Esophagus muscularis mucosa (tissue), 3 donors: ENCODE measurements around the gene WSB2.
"Not testable (repeated sequence)": the region's sequence is repeated elsewhere in the genome, so short reads cannot be mapped to it uniquely, and the experiment has no call there.

Experiments
- POLR2A ChIP-seq: fragments of 450-650 bp; IDR thresholded peaks from one replicate; pipeline ENCODE4 v1.6.1; 2017; ENCODE audit warnings: antibody characterized with exemption, moderate library complexity, mild to moderate bottlenecking, low read depth
- POLR2AphosphoS5 ChIP-seq, 2 donors: sonication (generic); formaldehyde crosslinking; IDR thresholded peaks; one replicate each; pipeline ENCODE4 v1.6.1; 2017; ENCODE audit warnings: antibody characterized with exemption in 2 of 2
- TF ChIP-seq, protein P1 (sequence below), 3 experiments: fragments of 200-600 bp in 2 of 3; fragments of 450-650 bp in 1 of 3; sonication (generic) in 2 of 3; IDR thresholded peaks; one replicate each; pipeline ENCODE4 v1.5.1; 2017 to 2019; ENCODE audit warnings: antibody characterized with exemption in 3 of 3, mild to moderate bottlenecking in 2 of 3, moderate library complexity in 1 of 3

DNA sequence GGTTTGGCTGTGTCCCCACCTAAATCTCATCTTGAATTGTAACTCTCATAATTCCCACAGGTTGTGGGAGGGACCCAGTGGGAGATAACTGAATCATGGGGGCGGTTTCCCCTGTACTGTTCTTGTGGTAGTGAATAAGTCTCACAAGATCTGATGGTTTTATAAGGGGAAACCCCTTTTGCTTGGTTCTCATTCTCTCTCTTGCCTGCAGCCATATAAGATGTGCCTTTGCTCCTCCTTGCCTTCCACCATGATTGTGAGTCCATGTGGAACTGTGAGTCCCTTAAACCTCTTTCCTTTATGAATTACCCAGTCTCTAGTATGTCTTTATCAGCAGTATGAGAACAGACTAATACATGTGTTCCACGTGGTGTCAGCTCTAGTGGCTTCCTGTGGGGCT lies 61.2 kb downstream of the WSB2 start:
- TF ChIP-seq, protein P1, sequence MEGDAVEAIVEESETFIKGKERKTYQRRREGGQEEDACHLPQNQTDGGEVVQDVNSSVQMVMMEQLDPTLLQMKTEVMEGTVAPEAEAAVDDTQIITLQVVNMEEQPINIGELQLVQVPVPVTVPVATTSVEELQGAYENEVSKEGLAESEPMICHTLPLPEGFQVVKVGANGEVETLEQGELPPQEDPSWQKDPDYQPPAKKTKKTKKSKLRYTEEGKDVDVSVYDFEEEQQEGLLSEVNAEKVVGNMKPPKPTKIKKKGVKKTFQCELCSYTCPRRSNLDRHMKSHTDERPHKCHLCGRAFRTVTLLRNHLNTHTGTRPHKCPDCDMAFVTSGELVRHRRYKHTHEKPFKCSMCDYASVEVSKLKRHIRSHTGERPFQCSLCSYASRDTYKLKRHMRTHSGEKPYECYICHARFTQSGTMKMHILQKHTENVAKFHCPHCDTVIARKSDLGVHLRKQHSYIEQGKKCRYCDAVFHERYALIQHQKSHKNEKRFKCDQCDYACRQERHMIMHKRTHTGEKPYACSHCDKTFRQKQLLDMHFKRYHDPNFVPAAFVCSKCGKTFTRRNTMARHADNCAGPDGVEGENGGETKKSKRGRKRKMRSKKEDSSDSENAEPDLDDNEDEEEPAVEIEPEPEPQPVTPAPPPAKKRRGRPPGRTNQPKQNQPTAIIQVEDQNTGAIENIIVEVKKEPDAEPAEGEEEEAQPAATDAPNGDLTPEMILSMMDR (IDR thresholded peaks at IDR 0.05): not testable (repeated sequence)
- TF ChIP-seq POLR2A; POLR2AphosphoS5 (IDR thresholded peaks at IDR 0.05): not testable (repeated sequence)
